OCI-LY3 (cell line): ENCODE measurements around the gene RERE.

Source experiments
- H2AFZ ChIP-seq: fragments of 200-600, 300-600 bp; shearing (Covaris generic); 2 replicates; pipeline ENCODE4 v1.6.0; 2014; ENCODE audit warnings: antibody characterized with exemption, low read depth, low read length
- H3K27ac ChIP-seq: fragments of 200-600, 300-600 bp; sonication (generic); 2 replicates; pipeline ENCODE4 v1.5.1; 2014; ENCODE audit warnings: mild to moderate bottlenecking, low read length, moderate library complexity, mixed read lengths
- H3K27me3 ChIP-seq: fragments of 200-600, 300-600 bp; sonication (generic); 2 replicates; pipeline ENCODE4 v1.6.1; 2014; ENCODE audit warnings: low read depth, low read length, mixed read lengths
- H3K36me3 ChIP-seq: fragments of 200-600, 300-600 bp; sonication (generic); replicated peaks from 2 replicates; pipeline ENCODE3; 2014; ENCODE audit warnings: low read depth, low read length, mixed read lengths
- H3K4me1 ChIP-seq: fragments of 300-600, 200-600 bp; sonication (generic); 2 replicates; pipeline ENCODE4 v1.6.1; 2014; ENCODE audit warnings: low read length, mixed read lengths
- H3K4me2 ChIP-seq: fragments of 200-600, 300-600 bp; sonication (generic); 2 replicates; pipeline ENCODE4 v1.6.1; 2014; ENCODE audit warnings: low read length, mixed read lengths
- H3K4me3 ChIP-seq: fragments of 300-600, 200-600 bp; sonication (generic); 2 replicates; pipeline ENCODE4 v1.5.1; 2014; ENCODE audit warnings: antibody characterized with exemption, mild to moderate bottlenecking, low read length, moderate library complexity
- H3K79me2 ChIP-seq: fragments of 300-600, 200-600 bp; shearing (Covaris generic); 2 replicates; pipeline ENCODE4 v1.6.1; 2014; ENCODE audit warnings: mild to moderate bottlenecking, low read length, mixed read lengths
- H3K9ac ChIP-seq: fragments of 300-600, 200-600 bp; shearing (Covaris generic); 2 replicates; pipeline ENCODE4 v1.6.0; 2014; ENCODE audit warnings: mild to moderate bottlenecking, low read length, moderate library complexity
- H3K9me3 ChIP-seq: fragments of 200-600, 300-600 bp; shearing (Covaris generic); 2 replicates; pipeline ENCODE4 v1.6.1; 2014; ENCODE audit warnings: low read length, mixed read lengths; ENCODE audit not compliant: insufficient read depth
- H4K20me1 ChIP-seq: fragments of 200-600, 300-600 bp; sonication (generic); 2 replicates; pipeline ENCODE4 v1.6.1; 2016; ENCODE audit warnings: low read length, mixed read lengths; ENCODE audit not compliant: insufficient read depth
- CTCF ChIP-seq: fragments of 200-600, 300-600 bp; sonication (generic); IDR thresholded peaks from 2 replicates; pipeline ENCODE4 v1.5.1; 2014; ENCODE audit warnings: antibody characterized with exemption, low read length, low read depth
- EZH2phosphoT487 ChIP-seq: fragments of 200-600 bp; shearing (Covaris generic); IDR thresholded peaks from 2 replicates; pipeline ENCODE4 v1.6.1; 2018; ENCODE audit warnings: antibody characterized with exemption, mixed run types, low read depth

The RERE gene

GRCh38 chr1:8350914-8351684, 466.3 kb downstream of the RERE start:
- Histone ChIP-seq H3K27ac (no peak overlapping the region), H3K4me3 (no peak overlapping the region), H3K36me3 (peaks cover 2% of the 10 kb centered on the region), H2AFZ (no peak overlapping the region), H3K9ac (no peak overlapping the region), H3K4me2 (no peak overlapping the region), H3K79me2 (no peaks in the 10 kb centered on the region), H3K9me3 (no peaks in the 10 kb centered on the region), H3K4me1 (no peaks in the 10 kb centered on the region), H4K20me1 (no peaks in the 10 kb centered on the region), H3K27me3 (no peaks in the 10 kb centered on the region)
- no peak for TF ChIP-seq EZH2phosphoT487
- TF ChIP-seq CTCF = no peak

- Histone ChIP-seq H3K27me3 (no peaks in the 10 kb centered on the region), H4K20me1 (no peaks in the 10 kb centered on the region), H3K9me3 (no peaks in the 10 kb centered on the region), H3K9ac (no peak overlapping the region), H3K4me2 (no peak overlapping the region), H3K36me3 (no peaks in the 10 kb centered on the region), H3K4me3 (no peak overlapping the region), H3K4me1 (no peaks in the 10 kb centered on the region), H2AFZ (no peak overlapping the region), H3K79me2 (no peaks in the 10 kb centered on the region), H3K27ac (no peak overlapping the region)
- TF ChIP-seq EZH2phosphoT487 = no peak
- TF ChIP-seq CTCF = no peak
These were observed 467.5 kb downstream of the RERE start for GRCh38 chr1:8349961-8350360.

- TF ChIP-seq EZH2phosphoT487 (no peak), CTCF (no peak)
- Histone ChIP-seq H3K4me1 (no peaks in the 10 kb centered on the region), H4K20me1 (no peaks in the 10 kb centered on the region), H3K4me2 (no peak overlapping the region), H3K9me3 (no peaks in the 10 kb centered on the region), H3K9ac (no peak overlapping the region), H3K27me3 (no peaks in the 10 kb centered on the region), H3K27ac (no peak overlapping the region), H3K4me3 (no peak overlapping the region), H3K79me2 (no peaks in the 10 kb centered on the region), H3K36me3 (no peaks in the 10 kb centered on the region), H2AFZ (no peak overlapping the region)
These were observed 468.0 kb downstream of the RERE start for GRCh38 chr1:8349473-8349865.

GRCh38 chr1:8348777-8349472, 468.5 kb downstream of the RERE start:
- H3K79me2 ChIP-seq = no peaks in the 10 kb centered on the region
- peak overlapping the region; percentile 39; the same call in 1 of the 2 replicates for H3K4me2 ChIP-seq
- no peaks in the 10 kb centered on the region for H4K20me1 ChIP-seq
- no peaks in the 10 kb centered on the region for H3K36me3 ChIP-seq
- H3K27ac ChIP-seq = no peak overlapping the region
- no peaks in the 10 kb centered on the region for H3K27me3 ChIP-seq
- H3K9me3 ChIP-seq = no peaks in the 10 kb centered on the region
- TF ChIP-seq EZH2phosphoT487 (no peak), CTCF (peak; percentile 66)
- no peak overlapping the region for H3K9ac ChIP-seq
- H3K4me1 ChIP-seq = no peaks in the 10 kb centered on the region
- no peak overlapping the region for H3K4me3 ChIP-seq
- no peak overlapping the region for H2AFZ ChIP-seq
